ENCODE results near the gene PRKCE.
"Not testable (repeated sequence)": the region's sequence is repeated elsewhere in the genome, so short reads cannot be mapped to it uniquely, and the experiment has no call there.

DNA sequence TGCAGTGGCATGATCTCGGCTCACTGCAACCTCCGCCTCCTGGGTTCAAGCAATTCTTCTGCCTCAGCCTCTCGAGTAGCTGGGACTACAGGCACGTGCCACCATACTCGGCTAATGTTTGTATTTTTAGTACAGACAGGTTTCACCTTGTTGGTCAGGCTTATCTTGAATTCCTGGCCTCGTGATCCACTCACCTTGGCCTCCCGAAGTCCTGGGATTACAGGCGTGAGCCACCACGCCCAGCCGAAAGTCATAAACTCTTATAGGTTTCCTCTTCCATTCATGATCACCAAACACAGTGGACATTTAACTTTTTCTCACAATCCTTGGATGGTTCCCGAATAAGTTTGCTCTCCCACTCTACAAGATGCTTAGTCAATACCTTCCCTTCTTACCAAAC lies 552.2 kb downstream of the PRKCE start:
- TF ChIP-seq, protein P1, sequence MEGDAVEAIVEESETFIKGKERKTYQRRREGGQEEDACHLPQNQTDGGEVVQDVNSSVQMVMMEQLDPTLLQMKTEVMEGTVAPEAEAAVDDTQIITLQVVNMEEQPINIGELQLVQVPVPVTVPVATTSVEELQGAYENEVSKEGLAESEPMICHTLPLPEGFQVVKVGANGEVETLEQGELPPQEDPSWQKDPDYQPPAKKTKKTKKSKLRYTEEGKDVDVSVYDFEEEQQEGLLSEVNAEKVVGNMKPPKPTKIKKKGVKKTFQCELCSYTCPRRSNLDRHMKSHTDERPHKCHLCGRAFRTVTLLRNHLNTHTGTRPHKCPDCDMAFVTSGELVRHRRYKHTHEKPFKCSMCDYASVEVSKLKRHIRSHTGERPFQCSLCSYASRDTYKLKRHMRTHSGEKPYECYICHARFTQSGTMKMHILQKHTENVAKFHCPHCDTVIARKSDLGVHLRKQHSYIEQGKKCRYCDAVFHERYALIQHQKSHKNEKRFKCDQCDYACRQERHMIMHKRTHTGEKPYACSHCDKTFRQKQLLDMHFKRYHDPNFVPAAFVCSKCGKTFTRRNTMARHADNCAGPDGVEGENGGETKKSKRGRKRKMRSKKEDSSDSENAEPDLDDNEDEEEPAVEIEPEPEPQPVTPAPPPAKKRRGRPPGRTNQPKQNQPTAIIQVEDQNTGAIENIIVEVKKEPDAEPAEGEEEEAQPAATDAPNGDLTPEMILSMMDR (IDR thresholded peaks at IDR 0.05), result not testable (repeated sequence)
- TF ChIP-seq POLR2AphosphoS5, POLR2A (IDR thresholded peaks at IDR 0.05): not testable (repeated sequence)
